ENCODE measurements around the gene IDS. TPM values are rescaled to one million over a fixed set of nuclear protein-coding genes. Genes with fewer than 3 reads are reported as not detected.
"Not testable (repeated sequence)": the region's sequence is repeated elsewhere in the genome, so short reads cannot be mapped to it uniquely, and the experiment has no call there.

IDS gene
- total RNA-seq, 2 donors from 2014 or later, result 96.0 to 129 TPM

DNA sequence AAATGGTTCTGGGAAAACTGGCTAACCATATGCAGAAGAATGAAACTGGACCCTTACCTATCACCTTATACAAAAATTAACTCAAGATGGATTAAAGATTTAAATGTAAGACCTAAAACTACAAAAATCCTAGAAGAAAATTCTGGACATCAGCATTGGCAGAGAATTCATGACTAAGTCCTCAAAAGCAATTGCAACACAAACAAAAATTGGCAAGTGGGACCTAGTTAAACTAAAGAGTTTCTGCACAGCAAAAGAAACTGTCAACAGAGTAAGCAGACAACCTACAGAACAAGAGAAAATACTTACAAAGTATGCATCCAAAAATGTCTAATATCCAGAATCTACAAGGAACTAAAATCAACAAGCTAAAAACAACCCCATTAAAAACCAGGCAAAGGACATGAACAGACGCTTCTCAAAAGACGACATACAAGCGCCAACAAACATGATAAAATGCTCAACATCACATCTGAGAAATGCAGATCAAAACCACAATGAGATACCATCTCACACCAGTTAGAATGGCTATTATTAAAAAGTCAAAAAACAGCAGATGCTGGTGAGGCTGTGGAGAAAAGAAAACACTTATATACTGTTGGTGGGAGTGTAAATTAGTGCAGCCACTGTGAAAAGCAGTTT lies 15.7 kb upstream of the IDS start:
- H3K4me1 Mint-ChIP-seq (ENCODE audit: low read depth in 2 of 2), result peaks cover 35 to 55% of the 10 kb centered on the region in 2 donors
- H3K9me3 Mint-ChIP-seq; H3K27me3 Mint-ChIP-seq; DNase-seq (ENCODE audit: low spot score); H3K36me3 Mint-ChIP-seq; ATAC-seq: not testable (repeated sequence)
- peak overlapping the region; percentile 53 for H3K4me3 Mint-ChIP-seq
- peak overlapping the region; percentile 14 to 43 for H3K27ac Mint-ChIP-seq

DNA sequence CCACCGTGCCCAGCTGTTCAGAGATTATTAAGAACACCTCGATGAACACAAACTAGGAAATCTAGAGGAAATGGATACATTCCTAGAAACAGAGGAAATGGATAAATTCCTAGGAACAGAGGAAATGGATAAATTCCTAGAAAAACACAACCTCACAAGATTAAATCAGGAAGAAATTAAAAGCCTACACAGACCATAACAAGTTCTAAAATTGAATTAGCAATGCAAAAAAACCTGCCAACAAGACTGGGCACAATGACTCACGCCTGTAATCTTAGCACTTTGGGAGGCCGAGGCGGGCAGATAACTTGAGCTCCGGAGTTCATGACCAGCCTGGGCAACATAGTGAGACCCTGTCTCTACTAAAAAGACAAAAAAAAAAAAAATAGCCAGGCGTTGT lies 13.1 kb upstream of the IDS start:
- no peak overlapping the region for H3K4me3 Mint-ChIP-seq
- H3K4me1 Mint-ChIP-seq (ENCODE audit: low read depth in 2 of 2), result peaks cover 53 to 77% of the 10 kb centered on the region in 2 donors

DNA sequence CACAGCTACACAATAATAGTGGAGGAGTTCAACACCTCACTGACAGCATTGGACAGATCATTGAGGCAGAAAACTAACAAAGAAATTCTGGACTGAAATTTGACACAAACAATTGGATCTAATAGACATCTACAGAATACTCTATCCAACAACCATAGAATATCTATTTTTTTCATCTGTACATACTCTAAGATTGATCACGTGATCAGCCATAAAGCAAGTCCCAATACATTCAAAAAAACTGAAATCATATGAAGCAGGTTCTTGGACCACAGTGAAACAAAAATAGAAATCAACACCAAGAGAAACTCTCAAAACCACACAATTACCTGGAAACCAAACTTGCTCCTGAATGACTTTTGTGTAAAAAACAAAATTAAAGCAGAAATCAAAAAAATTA lies 12.2 kb upstream of the IDS start:
- no peak overlapping the region for H3K27ac Mint-ChIP-seq
- H3K36me3 Mint-ChIP-seq, result no peaks in the 10 kb centered on the region
- DNase-seq (ENCODE audit: low spot score), result no peak
- H3K9me3 Mint-ChIP-seq, result no peaks in the 10 kb centered on the region
- H3K4me1 Mint-ChIP-seq (ENCODE audit: low read depth in 2 of 2), result peaks cover 49 to 78% of the 10 kb centered on the region in 2 donors
- H3K4me3 Mint-ChIP-seq, result no peak overlapping the region
- peaks cover 0 to 3% of the 10 kb centered on the region in 2 donors for H3K27me3 Mint-ChIP-seq
- ATAC-seq, result no peak

More for the DNA sequence above, 13.1 kb upstream of the IDS start:
- Mint-ChIP-seq H3K27ac (peak overlapping the region in 1 of 2 donors; percentile 31), H3K36me3 (no peaks in the 10 kb centered on the region), H3K9me3 (no peaks in the 10 kb centered on the region), H3K27me3 (peaks cover 0 to 3% of the 10 kb centered on the region in 2 donors)
- DNase-seq (ENCODE audit: low spot score) (no peak), ATAC-seq (no peak)

DNA sequence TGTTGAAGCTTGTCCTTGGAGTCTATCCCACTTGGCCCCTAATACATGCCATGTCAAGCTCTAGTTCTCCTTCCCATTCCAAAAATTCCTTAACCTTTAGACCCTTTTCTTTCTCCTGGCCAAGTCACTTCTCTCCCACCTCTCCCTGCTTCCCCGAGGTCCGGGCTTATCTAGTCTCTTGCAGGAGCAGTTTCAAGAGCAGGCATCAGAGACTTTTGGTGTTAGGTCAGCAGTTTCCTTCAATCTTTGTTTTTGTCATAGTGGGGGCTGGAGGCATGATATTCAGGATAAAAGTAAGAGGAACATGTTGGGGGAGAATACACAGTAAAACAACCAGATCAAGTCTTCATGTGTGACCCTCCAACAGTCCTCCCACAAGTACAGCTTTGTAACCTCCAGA lies 11.5 kb upstream of the IDS start:
- Mint-ChIP-seq H3K27ac (no peak overlapping the region), H3K9me3 (no peaks in the 10 kb centered on the region), H3K4me1 (ENCODE audit: low read depth in 2 of 2) (peaks cover 47 to 76% of the 10 kb centered on the region in 2 donors), H3K4me3 (no peak overlapping the region), H3K27me3 (peaks cover 0 to 3% of the 10 kb centered on the region in 2 donors), H3K36me3 (no peaks in the 10 kb centered on the region)
- ATAC-seq (no peak), DNase-seq (ENCODE audit: low spot score) (no peak)

DNA sequence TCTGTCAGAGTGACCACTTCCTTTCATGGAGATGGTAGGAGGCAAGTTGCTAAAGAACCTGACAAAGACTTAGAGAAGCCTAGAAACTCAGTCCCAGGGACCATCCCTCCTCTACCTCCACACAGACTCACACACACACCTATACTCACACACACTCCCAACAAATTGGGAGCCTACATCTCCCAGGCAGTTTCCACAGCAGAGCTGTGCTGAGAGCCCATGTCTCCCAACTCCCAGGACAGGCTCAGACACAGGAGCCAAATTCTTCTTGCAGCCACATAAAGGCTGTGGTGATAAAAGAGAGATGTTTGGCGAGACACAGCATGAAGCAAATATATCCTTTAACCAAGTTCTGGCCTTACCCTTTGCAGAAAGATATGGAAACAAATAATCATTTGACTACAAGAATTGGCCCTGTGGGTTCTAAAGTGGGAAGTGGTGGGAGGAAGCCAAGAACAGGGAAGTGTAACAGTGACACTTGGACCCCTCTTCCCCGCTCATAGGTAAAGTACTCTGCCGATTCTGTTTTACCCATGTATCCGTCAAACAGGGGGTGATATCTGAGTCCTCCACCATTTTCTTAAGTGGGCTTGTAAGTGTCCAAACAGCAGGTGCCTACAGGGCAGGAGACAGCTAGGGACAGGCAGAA lies 11.0 kb upstream of the IDS start:
- peaks cover 44 to 70% of the 10 kb centered on the region in 2 donors for H3K4me1 Mint-ChIP-seq (ENCODE audit: low read depth in 2 of 2)

DNA sequence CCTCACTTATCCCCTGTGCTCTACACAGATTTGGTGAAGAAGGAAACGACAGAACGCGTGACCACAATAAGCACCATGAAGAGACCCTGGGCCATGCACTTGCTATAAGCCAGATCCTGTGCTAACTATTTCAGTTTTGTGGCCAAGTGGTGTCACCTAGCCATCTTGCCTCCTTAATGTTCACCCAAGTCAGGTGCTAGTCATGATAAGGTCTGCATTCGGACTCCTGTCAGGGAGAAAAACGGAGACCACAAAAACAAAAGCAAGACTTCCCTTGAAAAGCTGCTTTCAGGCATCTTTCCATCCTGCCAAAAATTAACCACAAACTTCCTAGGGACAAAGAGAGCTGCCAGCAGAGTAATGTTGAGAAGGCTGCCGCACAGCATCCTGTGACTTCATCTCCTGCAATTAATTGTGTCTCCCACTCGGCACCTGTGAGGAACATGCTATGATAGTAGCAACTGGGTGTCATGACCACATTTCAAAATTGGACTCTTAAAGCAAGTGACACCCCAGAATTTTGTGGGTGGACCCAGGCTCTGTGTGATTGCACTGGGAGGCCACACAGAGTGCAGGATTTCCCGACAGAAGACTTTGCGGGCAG lies 8.8 kb upstream of the IDS start:
- peak overlapping the region; percentile 60 for H3K4me3 Mint-ChIP-seq
- H3K9me3 Mint-ChIP-seq, result no peaks in the 10 kb centered on the region
- peaks cover 0 to 3% of the 10 kb centered on the region in 2 donors for H3K27me3 Mint-ChIP-seq
- no peak for DNase-seq (ENCODE audit: low spot score)
- H3K27ac Mint-ChIP-seq, result peak overlapping the region; percentile 56 to 75
- peak; percentile 58 to 81 for ATAC-seq
- H3K4me1 Mint-ChIP-seq (ENCODE audit: low read depth in 2 of 2), result peaks cover 36 to 63% of the 10 kb centered on the region in 2 donors
- H3K36me3 Mint-ChIP-seq, result no peaks in the 10 kb centered on the region

More for the DNA sequence above, 11.0 kb upstream of the IDS start:
- H3K4me3 Mint-ChIP-seq, result peak overlapping the region; percentile 75
- H3K27me3 Mint-ChIP-seq, result peaks cover 0 to 3% of the 10 kb centered on the region in 2 donors
- peak overlapping the region; percentile 56 to 83 for H3K27ac Mint-ChIP-seq
- H3K9me3 Mint-ChIP-seq, result no peaks in the 10 kb centered on the region
- no peak for DNase-seq (ENCODE audit: low spot score)
- no peaks in the 10 kb centered on the region for H3K36me3 Mint-ChIP-seq
- peak in 1 of 2 donors; percentile 24 for ATAC-seq

DNA sequence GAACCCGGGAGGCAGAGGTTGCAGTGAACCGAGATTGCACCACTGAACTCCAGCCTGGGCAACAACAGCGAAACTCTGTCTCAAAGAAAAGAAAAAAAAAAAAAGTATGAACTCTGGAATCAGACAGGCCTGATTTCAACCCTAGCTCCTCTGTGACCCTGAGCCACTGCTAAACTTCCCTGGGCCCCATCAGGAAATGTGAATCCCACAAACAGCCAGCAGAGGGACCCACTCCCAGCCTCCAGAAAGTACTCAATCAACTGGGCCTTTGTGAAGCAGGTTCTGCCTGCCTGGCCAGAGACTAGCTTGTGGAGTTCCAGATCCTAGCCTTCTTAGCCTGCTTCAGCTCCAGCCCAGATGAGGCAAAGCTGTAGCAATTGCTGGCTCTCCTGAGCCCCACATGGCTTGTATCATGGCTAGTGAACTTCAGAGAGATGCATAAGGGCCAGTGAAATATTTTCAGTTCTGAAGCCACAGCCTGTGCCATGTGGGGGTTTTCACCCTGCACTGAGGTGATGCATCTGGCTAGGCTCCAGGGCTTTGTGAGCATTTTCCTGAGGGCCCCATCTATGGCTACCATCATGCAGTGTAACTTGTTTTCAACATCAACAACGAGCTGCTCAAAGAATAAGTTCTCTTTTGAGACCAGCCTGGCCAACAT lies 7.2 kb upstream of the IDS start:
- H3K36me3 Mint-ChIP-seq, result no peaks in the 10 kb centered on the region
- peaks cover 36 to 50% of the 10 kb centered on the region in 2 donors for H3K4me1 Mint-ChIP-seq (ENCODE audit: low read depth in 2 of 2)
- ATAC-seq (peak; percentile 49 to 68), DNase-seq (ENCODE audit: low spot score) (no peak)
- H3K9me3 Mint-ChIP-seq, result no peaks in the 10 kb centered on the region
- peak overlapping the region; percentile 44 to 59 for H3K27ac Mint-ChIP-seq
- H3K27me3 Mint-ChIP-seq, result peaks cover 0 to 7% of the 10 kb centered on the region in 2 donors
- H3K4me3 Mint-ChIP-seq, result no peak overlapping the region

DNA sequence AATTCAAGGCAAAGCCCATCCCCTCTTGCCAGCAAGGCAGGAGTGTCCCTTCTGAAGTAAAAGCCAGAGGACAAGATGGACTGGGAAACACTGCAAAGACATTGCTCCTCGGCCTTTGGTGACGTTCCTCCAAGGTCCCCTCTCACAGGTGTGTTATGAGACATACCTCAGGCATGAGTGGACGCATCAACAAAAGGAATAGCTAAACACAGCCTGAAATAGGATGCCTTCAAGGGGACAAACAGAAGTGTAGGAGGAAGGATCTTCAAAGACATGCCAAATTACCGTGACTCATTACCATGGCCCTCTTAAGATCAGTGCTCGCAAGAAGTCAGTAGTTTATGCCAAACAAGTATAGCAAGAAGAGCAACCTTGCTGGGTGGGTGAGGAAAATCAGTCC lies 6.0 kb upstream of the IDS start:
- no peak for DNase-seq (ENCODE audit: low spot score)
- ATAC-seq, result no peak
- Mint-ChIP-seq H3K9me3 (no peaks in the 10 kb centered on the region), H3K36me3 (no peaks in the 10 kb centered on the region), H3K4me1 (ENCODE audit: low read depth in 2 of 2) (peaks cover 28 to 37% of the 10 kb centered on the region in 2 donors), H3K4me3 (no peak overlapping the region), H3K27me3 (peaks cover 0 to 3% of the 10 kb centered on the region in 2 donors), H3K27ac (no peak overlapping the region)

DNA sequence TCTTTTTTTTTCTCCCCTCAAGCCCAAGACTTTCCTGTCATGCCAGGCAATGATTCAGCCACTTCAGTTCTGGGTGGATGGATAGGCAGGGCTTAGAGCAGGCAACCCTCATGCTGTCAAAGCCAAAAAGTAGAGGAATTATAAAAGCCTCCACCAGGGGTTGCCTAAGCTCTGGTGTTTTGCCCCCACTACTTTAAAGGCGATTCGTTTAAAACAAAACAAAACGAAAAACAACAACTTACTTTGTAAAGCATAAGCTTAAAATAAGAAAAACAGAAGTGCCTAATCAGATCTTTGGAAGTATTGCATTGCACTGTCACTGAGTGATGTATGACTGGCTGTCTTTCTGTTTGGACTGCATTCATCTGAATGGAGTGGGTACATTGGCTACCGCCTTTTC lies 5.3 kb upstream of the IDS start:
- no peak overlapping the region for H3K27ac Mint-ChIP-seq
- no peak for ATAC-seq
- peaks cover 21 to 36% of the 10 kb centered on the region in 2 donors for H3K4me1 Mint-ChIP-seq (ENCODE audit: low read depth in 2 of 2)
- H3K9me3 Mint-ChIP-seq, result no peaks in the 10 kb centered on the region
- peaks cover 0 to 3% of the 10 kb centered on the region in 2 donors for H3K27me3 Mint-ChIP-seq
- H3K36me3 Mint-ChIP-seq, result no peaks in the 10 kb centered on the region
- H3K4me3 Mint-ChIP-seq, result no peak overlapping the region
- DNase-seq (ENCODE audit: low spot score), result no peak

DNA sequence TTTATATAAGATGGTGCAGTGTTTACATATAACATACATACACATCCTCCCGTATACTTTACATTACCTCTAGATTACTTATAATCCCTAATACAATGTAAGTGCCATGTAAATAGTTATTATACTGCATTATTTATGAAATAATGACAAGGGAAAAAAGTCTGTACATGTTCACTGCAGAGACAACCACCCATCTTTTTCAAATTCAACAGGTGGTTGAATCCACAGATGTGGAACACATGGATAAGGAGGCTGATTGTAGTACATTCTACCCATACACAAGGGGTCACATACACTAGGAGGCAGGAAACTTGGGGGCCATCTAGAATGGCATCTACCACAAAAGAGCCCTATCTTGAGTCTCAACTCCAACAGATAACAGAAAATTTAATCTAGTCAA lies 3.4 kb upstream of the IDS start:
- no peak overlapping the region for H3K4me3 Mint-ChIP-seq
- H3K4me1 Mint-ChIP-seq (ENCODE audit: low read depth in 2 of 2), result peaks cover 10 to 28% of the 10 kb centered on the region in 2 donors
- H3K9me3 Mint-ChIP-seq, result no peaks in the 10 kb centered on the region
- DNase-seq (ENCODE audit: low spot score) (no peak), ATAC-seq (no peak)
- H3K36me3 Mint-ChIP-seq, result peaks cover 6% of the 10 kb centered on the region
- H3K27me3 Mint-ChIP-seq, result peaks cover 0 to 9% of the 10 kb centered on the region in 2 donors
- no peak overlapping the region for H3K27ac Mint-ChIP-seq

DNA sequence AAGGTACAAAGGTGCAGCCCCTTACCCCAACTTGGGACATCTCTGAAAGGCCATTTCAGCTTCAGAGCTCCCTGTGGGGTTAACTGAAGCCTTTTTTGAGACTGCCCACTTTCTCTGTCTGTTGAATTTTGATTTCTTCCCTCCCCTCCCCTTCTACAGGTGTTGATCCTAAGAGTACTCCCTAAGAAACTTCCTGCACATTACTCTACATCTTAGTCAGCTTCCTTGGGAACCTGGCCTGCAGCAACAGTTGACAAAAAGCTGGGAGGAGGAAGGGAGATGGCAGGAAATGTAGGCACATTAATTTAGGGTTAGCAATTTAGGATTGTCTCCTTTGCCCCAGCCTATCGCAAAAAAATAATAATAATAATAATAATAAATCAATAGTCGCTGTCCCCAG lies 1.2 kb upstream of the IDS start:
- Mint-ChIP-seq H3K36me3 (peaks cover 6% of the 10 kb centered on the region), H3K4me1 (ENCODE audit: low read depth in 2 of 2) (peaks cover 12 to 21% of the 10 kb centered on the region in 2 donors), H3K9me3 (no peaks in the 10 kb centered on the region), H3K27ac (peak overlapping the region in 1 of 2 donors; percentile 88), H3K4me3 (no peak overlapping the region), H3K27me3 (peaks cover 0 to 9% of the 10 kb centered on the region in 2 donors)
- DNase-seq (ENCODE audit: low spot score) (no peak), ATAC-seq (no peak)

DNA sequence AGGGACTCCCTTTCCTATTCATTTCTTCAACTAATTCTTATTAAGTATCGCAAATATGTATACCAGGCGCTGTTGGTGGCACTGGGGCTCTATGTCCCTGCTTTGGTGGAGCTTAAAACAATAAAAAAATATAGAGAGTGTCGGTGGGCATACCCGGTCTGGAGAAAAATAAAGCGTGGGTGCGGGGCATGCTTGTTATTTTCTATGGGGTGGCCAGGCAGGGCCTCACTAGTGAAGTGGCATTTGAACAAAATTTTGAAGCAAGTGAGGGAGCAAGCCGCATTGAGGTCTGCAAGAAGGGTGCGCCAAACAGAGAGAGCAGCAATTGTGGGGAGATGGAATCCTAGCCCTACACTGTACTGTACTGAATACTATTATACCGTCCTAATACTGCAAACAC lies 565 bp upstream of the IDS start:
- peaks cover 16 to 28% of the 10 kb centered on the region in 2 donors for H3K4me1 Mint-ChIP-seq (ENCODE audit: low read depth in 2 of 2)
- ATAC-seq (no peak), DNase-seq (ENCODE audit: low spot score) (no peak)
- no peaks in the 10 kb centered on the region for H3K9me3 Mint-ChIP-seq
- H3K4me3 Mint-ChIP-seq, result peak overlapping the region; percentile 99
- peaks cover 0 to 9% of the 10 kb centered on the region in 2 donors for H3K27me3 Mint-ChIP-seq
- H3K27ac Mint-ChIP-seq, result peak overlapping the region; percentile 88 to 94
- peaks cover 6% of the 10 kb centered on the region for H3K36me3 Mint-ChIP-seq

DNA sequence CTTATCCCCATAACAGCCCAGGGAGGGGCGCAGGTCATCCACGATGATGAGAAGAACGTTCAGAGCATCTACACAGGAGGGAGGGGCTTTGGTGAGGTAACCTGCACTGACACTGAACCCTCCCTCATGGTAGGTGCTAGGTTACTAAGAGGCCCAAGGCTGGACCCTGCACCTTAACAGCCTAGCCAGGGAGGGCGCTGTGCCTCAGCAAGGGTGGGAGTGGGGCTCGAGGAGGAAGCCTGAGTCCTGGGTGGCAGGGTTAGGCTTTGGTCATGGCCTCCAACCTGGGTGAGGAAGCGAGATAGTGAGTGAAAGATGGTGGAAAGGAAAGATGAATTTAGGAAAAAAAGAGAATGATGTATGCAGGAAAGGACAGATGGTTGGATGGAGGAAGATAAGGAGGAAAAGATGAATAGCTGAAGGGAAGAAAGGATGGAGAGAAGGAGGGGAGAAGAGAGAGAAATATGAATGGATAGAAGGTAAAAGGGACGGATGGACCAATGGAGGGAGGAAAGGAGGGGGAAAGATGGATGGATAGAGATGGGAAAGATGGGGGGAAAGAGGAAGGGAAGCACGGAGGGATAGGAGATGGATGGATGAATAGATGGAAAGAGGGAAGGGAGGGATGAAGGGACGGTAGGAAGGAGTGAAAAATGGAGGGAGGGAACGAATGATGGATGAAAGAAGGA lies 736 bp downstream of the IDS start:
- no peaks in the 10 kb centered on the region for H3K9me3 Mint-ChIP-seq
- H3K27me3 Mint-ChIP-seq, result peaks cover 0 to 9% of the 10 kb centered on the region in 2 donors
- peak; percentile 29 to 66 for ATAC-seq
- H3K36me3 Mint-ChIP-seq, result peaks cover 6% of the 10 kb centered on the region
- H3K4me3 Mint-ChIP-seq, result peak overlapping the region; percentile 99
- H3K4me1 Mint-ChIP-seq (ENCODE audit: low read depth in 2 of 2), result peaks cover 26 to 33% of the 10 kb centered on the region in 2 donors
- DNase-seq (ENCODE audit: low spot score), result no peak
- peak overlapping the region; percentile 88 to 94 for H3K27ac Mint-ChIP-seq
